Left renal cortex interstitium (tissue), 4 donors: ENCODE measurements around the gene DHRS3. TPM values are rescaled to one million over a fixed set of nuclear protein-coding genes. Genes with fewer than 3 reads are reported as not detected.
"Not testable (repeated sequence)": the region's sequence is repeated elsewhere in the genome, so short reads cannot be mapped to it uniquely, and the experiment has no call there.

ENCODE experiments used
- DNase-seq, 4 donors: peaks; one replicate each; pipeline ENCODE4 v3.0.0-alpha.2; 2013; ENCODE audit warnings: low read depth in 4 of 4, low spot score in 2 of 4, missing footprints in 1 of 4
- polyA plus RNA-seq, 4 donors: library from polyadenylated mRNA; unstranded; fragments of 120-200 nt; gene quantifications; one replicate each; pipeline ENCODE4 v1.2.1, GENCODE V29; 2013; ENCODE audit not compliant: insufficient read length in 4 of 4

Gene DHRS3
- polyA plus RNA-seq, 4 donors, result 74.3 to 101 (median 86.1) TPM

DNA sequence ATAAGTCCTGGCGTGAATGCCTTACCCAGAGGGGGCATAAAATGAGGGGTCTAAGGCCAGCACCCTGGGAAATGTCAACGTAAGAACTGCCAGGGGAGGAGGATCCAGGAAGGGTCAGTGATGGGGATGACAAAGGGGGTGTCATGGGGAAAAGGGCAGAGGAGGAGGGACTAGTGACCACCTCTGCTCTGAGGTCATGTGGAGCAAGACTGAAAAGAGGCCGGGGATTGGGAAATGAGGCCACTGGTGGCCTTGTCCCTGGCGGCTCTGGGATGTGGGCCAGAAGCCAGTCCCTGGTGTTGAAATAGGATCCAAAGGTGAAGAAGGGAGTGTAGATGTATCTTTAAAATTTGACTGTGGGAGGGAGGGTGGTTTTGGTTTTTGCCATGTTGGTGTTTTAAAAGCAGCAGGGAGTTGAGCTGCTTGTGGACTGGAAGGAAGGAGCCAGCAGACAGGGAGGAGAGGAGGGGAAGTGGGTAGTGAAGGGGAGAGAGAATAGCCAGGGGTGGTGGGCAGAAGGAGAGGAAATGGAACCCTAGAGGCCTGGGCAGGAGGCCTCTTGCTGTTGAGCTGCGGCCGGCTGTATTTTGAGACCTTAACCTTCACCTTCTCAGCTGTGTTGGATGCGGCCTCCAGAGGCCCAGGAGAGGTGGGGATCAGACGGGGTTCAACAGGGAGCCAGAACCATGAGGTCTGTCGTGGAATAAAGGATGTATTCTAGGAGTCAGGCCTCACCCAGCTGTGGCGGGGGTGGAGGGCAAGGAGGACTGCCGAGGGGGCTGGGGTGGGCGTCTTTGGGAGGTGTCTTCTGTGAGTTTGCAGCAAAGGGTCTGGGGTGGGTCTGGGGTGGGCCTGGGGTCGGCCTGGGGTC is 92.5 kb downstream of the DHRS3 start:
- no peak for DNase-seq

- no peak for DNase-seq
These were observed 93.7 kb downstream of the DHRS3 start for GRCh38 chr1:12524266-12524665.

DNA sequence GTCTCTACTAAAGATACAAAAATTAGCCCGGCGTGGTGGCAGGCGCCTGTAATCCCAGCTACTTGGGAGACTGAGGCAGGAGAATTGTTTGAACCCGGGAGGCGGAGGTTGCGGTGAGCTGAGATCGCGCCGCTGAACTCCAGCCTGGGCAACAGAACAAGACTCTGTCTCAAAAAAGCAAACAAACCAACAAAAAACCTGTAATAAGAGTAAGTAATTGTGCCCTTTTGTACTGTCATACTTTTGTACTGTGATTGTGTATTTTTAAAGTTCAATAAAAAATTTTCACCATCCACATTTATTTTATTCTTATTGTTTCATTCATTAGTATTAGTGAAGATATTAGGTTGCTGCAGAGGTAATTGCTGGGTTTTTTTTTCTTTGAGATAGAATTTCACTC is 95.2 kb downstream of the DHRS3 start:
- not testable (repeated sequence) for DNase-seq

- DNase-seq, result no peak
These were observed 96.9 kb downstream of the DHRS3 start for GRCh38 chr1:12521096-12521495.

DNA sequence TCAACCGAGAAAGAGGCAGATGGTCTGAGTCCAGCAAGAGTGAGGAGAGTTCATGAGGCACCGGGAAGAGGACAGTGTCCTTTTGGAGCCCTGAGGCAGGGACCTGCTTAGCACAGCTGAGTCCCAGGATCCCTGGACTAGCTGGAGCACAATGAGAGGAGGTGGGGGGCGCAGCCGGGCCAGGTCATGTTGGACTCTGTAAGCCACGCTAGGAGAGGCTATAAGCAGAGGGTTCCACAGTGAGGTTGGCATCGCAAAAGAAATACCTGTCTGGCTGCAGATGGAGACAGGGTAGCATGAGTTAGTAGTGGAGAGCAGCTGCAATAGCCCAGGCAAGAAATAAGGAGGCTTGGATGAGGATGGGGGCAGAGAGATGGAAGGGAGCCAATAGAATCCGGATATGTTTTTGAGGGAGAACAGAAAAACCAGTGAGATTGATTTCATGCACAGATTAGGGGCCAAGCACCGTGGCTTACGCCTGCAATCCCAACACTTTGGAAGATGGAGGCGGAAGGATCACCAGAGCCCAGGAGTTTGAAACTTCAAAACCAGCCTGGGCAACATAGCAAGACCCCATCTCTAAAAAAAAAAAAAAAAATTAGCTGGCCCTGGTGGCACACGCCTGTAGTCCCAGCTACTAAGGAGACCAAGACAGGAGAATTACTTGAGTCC is 98.2 kb downstream of the DHRS3 start:
- DNase-seq, result no peak

- DNase-seq, result no peak
These were observed 98.9 kb downstream of the DHRS3 start for GRCh38 chr1:12518931-12519692.

Other genes with a start within 250 kb of the DHRS3 start
- gene AADACL4, start 25.9 kb upstream of the DHRS3 start, polyA plus RNA-seq, result 1 to 10 TPM in 3 of 4 donors, under 1 TPM in 1; 0.97 to 2.4 (median 2.1) TPM
- not detected for gene AADACL3, start 97.9 kb upstream of the DHRS3 start, polyA plus RNA-seq
- gene CFAP107, start 128.0 kb upstream of the DHRS3 start, polyA plus RNA-seq, result 1 to 10 TPM in 1 of 4 donors, under 1 TPM in 3; 0.68 to 1.1 (median 0.79) TPM
- gene PRAMEF12, start 155.5 kb upstream of the DHRS3 start, polyA plus RNA-seq, result not detected
- not detected for gene PRAMEF1, start 173.2 kb upstream of the DHRS3 start, polyA plus RNA-seq
- gene PRAMEF11, start 213.2 kb upstream of the DHRS3 start, polyA plus RNA-seq, result not detected
- gene HNRNPCL1, start 230.5 kb upstream of the DHRS3 start, polyA plus RNA-seq, result under 1 TPM in 3 of 4 donors, not detected in 1; 0.25 to 0.82 (median 0.44) TPM
- not detected for gene PRAMEF2, start 238.9 kb upstream of the DHRS3 start, polyA plus RNA-seq